NB4 (cell line): ENCODE measurements around the gene ARHGAP4.
A peak's percentile ranks its signal among the peaks of the same experiment; 100 is the strongest.

ENCODE experiments used
- DNase-seq: peaks from one replicate; pipeline ENCODE4 v3.0.0; 2010; ENCODE audit warnings: low read depth
- H3K4me3 ChIP-seq: one replicate; pipeline ENCODE4 v1.5.1; 2011; ENCODE audit warnings: mild to moderate bottlenecking, low read depth, low read length, moderate library complexity
- MYC ChIP-seq: IDR thresholded peaks from 2 replicates; pipeline ENCODE4 v1.6.1; 2011; ENCODE audit warnings: low read depth, low read length
- POLR2A ChIP-seq: IDR thresholded peaks from 2 replicates; pipeline ENCODE4 v1.6.1; 2011; ENCODE audit warnings: mild to moderate bottlenecking; ENCODE audit not compliant: insufficient read length; ENCODE audit errors: extremely low read depth
- TF ChIP-seq, protein P1 (sequence below): IDR thresholded peaks from one replicate; pipeline ENCODE4 v1.5.1; 2012; ENCODE audit warnings: low read depth, low read length
- TF ChIP-seq, protein P2 (sequence below): IDR thresholded peaks from 2 replicates; pipeline ENCODE4 v1.6.1; 2011; ENCODE audit warnings: low read depth, low read length

Gene ARHGAP4

DNA sequence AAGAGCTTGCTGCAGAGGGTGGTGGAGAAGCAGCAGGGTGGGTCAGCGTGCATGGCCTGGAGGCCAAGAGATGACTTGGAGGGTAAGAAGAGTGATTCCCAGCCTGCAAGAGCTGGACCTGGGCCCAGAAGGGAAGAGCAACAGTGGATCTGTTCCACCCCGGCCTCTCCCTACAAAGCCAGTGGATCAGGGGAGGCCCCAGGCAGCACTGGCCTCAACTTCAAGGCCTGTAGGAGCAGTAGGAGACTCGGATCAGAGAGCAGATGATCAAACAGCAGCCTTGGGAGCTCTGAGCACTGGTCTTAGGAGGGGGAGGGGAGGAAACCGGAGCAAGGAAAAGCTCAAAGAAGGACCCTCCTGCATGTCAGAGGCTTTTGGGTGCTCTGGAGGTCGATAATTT is 47.7 kb downstream of the ARHGAP4 start:
- DNase-seq, result peak; percentile 44
- no peak overlapping the region for H3K4me3 ChIP-seq
- TF ChIP-seq POLR2A (no peak), MYC (no peak)
- TF ChIP-seq, protein P1, sequence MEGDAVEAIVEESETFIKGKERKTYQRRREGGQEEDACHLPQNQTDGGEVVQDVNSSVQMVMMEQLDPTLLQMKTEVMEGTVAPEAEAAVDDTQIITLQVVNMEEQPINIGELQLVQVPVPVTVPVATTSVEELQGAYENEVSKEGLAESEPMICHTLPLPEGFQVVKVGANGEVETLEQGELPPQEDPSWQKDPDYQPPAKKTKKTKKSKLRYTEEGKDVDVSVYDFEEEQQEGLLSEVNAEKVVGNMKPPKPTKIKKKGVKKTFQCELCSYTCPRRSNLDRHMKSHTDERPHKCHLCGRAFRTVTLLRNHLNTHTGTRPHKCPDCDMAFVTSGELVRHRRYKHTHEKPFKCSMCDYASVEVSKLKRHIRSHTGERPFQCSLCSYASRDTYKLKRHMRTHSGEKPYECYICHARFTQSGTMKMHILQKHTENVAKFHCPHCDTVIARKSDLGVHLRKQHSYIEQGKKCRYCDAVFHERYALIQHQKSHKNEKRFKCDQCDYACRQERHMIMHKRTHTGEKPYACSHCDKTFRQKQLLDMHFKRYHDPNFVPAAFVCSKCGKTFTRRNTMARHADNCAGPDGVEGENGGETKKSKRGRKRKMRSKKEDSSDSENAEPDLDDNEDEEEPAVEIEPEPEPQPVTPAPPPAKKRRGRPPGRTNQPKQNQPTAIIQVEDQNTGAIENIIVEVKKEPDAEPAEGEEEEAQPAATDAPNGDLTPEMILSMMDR, result no peak
- TF ChIP-seq, protein P2, sequence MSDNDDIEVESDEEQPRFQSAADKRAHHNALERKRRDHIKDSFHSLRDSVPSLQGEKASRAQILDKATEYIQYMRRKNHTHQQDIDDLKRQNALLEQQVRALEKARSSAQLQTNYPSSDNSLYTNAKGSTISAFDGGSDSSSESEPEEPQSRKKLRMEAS, result no peak

DNA sequence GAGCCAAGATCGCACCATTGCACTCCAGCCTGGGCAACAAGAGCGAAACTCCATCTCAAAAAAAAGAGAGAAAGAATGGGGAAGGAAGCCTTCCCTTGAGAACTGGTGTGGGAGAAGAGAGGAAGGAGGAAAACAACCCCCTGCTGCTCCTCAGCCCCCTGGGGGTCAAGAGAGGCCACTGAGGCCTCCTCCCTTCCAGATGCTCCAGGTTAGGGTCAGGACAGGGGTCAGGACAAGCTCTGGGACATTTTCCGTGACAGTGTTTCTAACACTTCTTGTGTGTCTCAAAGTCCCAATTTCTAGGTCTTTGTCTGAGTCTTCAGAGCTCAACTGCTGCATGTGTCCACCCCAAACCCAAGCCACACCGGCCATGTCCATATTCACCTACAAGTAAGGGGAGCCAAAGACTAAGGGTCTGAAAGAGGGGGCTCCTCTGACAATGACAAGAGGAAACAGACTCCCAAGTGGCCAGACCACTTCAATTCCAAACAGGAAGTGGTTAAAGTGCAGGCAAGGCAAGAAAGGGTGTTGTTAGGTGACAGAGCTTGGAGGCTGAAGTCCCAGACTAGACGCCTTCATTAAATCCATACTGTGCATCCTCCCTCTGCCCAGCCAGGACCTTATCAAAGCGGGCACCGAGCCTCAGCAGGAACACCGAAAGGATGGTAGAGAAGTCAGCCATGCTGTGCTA is 48.3 kb downstream of the ARHGAP4 start:
- TF ChIP-seq MYC, result no peak
- TF ChIP-seq, protein P1, result no peak
- TF ChIP-seq, protein P2, result no peak
- TF ChIP-seq POLR2A, result no peak
- peak; percentile 65 for DNase-seq
- no peak overlapping the region for H3K4me3 ChIP-seq

DNA sequence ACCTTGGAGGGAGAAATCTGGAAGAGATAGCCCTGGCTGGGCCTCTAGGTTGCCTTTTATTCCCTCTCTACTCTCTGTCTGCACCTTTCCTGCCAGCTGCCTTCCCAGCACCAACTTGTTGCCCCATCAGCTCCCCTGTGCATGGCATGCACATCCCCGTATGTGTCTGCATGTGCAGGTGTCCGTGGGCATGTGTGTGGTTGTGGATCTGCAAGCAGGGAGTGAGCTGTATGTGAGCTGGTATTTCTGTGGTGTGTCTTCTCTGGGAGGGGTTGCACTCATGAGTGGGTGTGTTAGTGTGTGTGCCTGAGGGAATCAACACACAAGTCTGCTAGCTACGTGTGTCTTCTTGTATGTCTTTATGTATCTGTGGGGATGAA is 50.0 kb downstream of the ARHGAP4 start:
- H3K4me3 ChIP-seq, result no peak overlapping the region
- DNase-seq, result no peak
- TF ChIP-seq MYC (no peak), POLR2A (no peak)
- TF ChIP-seq, protein P1, result no peak
- TF ChIP-seq, protein P2, result no peak

DNA sequence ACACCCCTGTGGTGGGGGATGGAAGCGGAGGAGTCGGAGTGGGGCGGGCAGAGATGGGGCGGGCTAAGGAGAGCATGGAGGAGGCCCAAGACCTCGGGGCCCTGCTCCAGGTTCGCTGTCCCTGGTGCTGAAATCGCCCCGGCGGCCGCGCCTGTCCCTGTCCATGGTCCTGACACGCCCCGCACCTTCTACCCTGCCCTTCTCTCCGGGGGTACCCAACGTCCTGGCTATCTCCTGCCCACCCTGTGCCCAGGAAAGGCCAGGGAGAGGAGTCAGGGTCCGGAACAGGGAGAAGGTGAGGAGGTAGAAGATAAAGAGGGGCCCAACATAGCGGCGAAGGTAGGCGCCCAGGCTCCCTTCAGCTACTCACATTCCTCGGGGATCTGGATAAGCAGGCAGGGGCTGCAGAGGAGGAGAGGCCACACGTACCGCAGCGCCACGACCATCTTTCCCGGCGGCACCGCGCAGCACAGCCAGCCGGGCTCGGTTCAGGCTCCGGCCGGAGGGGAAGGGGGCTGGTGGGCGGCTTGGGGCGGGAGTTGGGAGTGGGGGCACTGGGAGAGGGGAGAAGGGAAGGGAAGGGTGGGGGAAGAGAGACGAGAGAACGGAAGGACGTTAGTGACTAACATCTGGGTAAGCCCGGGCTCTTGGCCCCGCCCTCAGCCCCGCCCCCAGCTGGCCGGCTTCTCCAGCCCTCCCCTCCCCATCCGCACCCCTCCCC is 50.5 kb downstream of the ARHGAP4 start:
- no peak overlapping the region for H3K4me3 ChIP-seq
- peak; percentile 66 for DNase-seq
- TF ChIP-seq, protein P1, result no peak
- peak; percentile 59 for TF ChIP-seq MYC
- TF ChIP-seq, protein P2, result peak; percentile 85

DNA sequence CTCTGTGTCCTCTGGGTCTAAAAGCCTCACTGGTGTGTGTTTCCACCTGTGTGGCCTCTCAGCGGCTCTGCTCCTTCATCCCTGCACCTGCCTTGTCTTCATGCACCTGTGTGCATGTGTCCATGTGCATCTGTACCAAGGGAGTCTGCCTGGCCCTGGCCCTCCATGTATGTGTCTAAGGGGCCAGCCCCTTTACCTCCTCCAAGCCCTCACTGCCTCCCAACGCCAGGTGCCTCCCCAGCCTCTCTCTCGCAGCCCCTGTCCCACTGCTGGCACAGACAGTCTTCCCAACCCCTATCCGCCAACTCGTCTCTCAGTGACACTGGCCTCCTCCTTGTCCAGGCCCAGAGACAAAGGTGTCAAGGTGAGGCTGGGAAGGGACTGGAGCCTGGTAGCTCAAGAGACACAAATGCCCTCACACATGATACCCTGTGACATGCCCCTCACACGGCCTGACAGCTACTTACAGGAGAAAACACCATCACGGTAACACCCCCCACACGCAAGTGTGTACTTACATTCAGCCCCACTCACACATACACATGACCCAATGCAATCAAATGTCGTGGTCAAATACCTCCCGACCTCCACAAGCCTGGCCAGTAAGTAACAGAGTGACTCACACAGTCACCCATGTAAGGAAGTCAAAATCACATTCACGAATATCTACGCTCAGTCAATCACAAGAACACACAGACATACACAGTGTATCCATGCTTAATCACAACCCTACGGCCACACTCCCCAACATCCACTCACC is 51.5 kb downstream of the ARHGAP4 start:
- TF ChIP-seq, protein P2, result no peak
- TF ChIP-seq, protein P1, result no peak
- TF ChIP-seq MYC, result no peak
- TF ChIP-seq POLR2A, result no peak
- DNase-seq, result no peak

More for the DNA sequence above, 51.5 kb downstream of the ARHGAP4 start:
- H3K4me3 ChIP-seq, result no peak overlapping the region
